HT-29 (cell line): ENCODE data around the gene RHOV. TPM values are rescaled to one million over a fixed set of nuclear protein-coding genes. Genes with fewer than 3 reads are reported as not detected.
"Not testable (repeated sequence)": the region's sequence is repeated elsewhere in the genome, so short reads cannot be mapped to it uniquely, and the experiment has no call there.

ENCODE experiments used
- DNase-seq: peaks from one replicate; pipeline ENCODE4 v3.0.0-alpha.2; 2015; ENCODE audit warnings: low spot score
- total RNA-seq: library from RNA; depleted of rRNA; stranded (reverse); fragments of >200 nt; shearing (Covaris generic); gene quantifications from 2 replicates; pipeline ENCODE4 v1.2.3, GENCODE V29; 2014

RHOV gene
- total RNA-seq, 1 experiment from 2014 or later: 33.5 TPM

GRCh38 chr15:40875991-40876730, 2.1 kb upstream of the RHOV start:
- DNase-seq: no peak

GRCh38 chr15:40872791-40873693, 992 bp downstream of the RHOV start:
- DNase-seq: no peak

- peak; percentile 92 for DNase-seq
Measured at GRCh38 chr15:40871749-40872617, 2.1 kb downstream of the RHOV start.

- no peak for DNase-seq
Measured at GRCh38 chr15:40870716-40871115, 3.3 kb downstream of the RHOV start.

- DNase-seq: no peak
Measured at GRCh38 chr15:40869686-40870085, 4.3 kb downstream of the RHOV start.

- DNase-seq: no peak
Measured at GRCh38 chr15:40867199-40867598, 6.8 kb downstream of the RHOV start.

- DNase-seq: no peak
Measured at GRCh38 chr15:40863660-40864270, 10.3 kb downstream of the RHOV start.

GRCh38 chr15:40861147-40861546, 12.9 kb downstream of the RHOV start:
- DNase-seq: not testable (repeated sequence)

GRCh38 chr15:40859206-40859851, 14.7 kb downstream of the RHOV start:
- peak; percentile 88 for DNase-seq

GRCh38 chr15:40858706-40859105, 15.3 kb downstream of the RHOV start:
- no peak for DNase-seq

- peak; percentile 99 for DNase-seq
Measured at GRCh38 chr15:40857601-40858341, 16.3 kb downstream of the RHOV start.

- no peak for DNase-seq
Measured at GRCh38 chr15:40856746-40857145, 17.3 kb downstream of the RHOV start.

- no peak for DNase-seq
Measured at GRCh38 chr15:40855706-40856234, 18.3 kb downstream of the RHOV start.

- DNase-seq: no peak
Measured at GRCh38 chr15:40854161-40854560, 19.9 kb downstream of the RHOV start.

- no peak for DNase-seq
Measured at GRCh38 chr15:40853241-40853890, 20.7 kb downstream of the RHOV start.

- no peak for DNase-seq
Measured at GRCh38 chr15:40852529-40852928, 21.5 kb downstream of the RHOV start.

GRCh38 chr15:40850576-40851112, 23.4 kb downstream of the RHOV start:
- DNase-seq: no peak

- DNase-seq: peak; percentile 97
Measured at GRCh38 chr15:40847223-40847961, 26.6 kb downstream of the RHOV start.
